Measurements from ENCODE around the gene PISD.
A peak's percentile ranks its signal among the peaks of the same experiment; 100 is the strongest.
"Not testable (repeated sequence)": the region's sequence is repeated elsewhere in the genome, so short reads cannot be mapped to it uniquely, and the experiment has no call there.

The PISD gene

GRCh38 chr22:31661851-31662667 lies at the start of gene PISD:
Gene PISD, minus strand, starts transcription at chr22:31662215. Its CDS starts 7 bp downstream, at chr22:31662208.
- CTCF ChIA-PET = interaction anchor here (0.8 to 5.9 kb wide), 6 partner anchors 9 to 308 kb away, joined by 3 to 55 read pairs (median 3); partner anchors contain the start of gene DEPDC5
- Mint-ChIP-seq H3K27me3 (peaks cover 3% of the 10 kb centered on the region), H3K4me1 (peaks cover 38% of the 10 kb centered on the region), H3K27ac (peak within 1 kb of the TSS; percentile 96), H3K36me3 (peaks cover 2% of the 10 kb centered on the region), H3K9me3 (no peaks in the 10 kb centered on the region), H3K4me3 (peak within 1 kb of the TSS; percentile 99)
- peak; percentile 98 for DNase-seq

DNA sequence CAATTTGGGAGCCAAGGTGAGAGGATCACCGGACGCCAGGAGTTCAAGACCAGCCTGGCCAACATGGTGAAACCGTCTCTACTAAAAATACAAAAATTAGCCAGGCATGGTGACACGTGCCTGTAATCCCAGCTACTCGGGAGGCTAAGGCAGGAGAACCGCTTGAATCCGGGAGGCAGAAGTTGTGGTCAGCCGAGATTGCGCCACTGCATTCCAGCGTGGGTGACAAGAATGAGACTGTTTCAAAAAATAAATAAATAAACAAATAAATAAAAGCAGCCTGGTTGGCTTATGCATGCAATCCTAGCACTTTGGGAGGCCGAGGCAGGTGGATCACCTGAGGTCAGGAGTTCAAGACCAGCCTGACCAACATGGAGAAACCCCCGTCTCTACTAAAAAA lies 49.2 kb upstream of the PISD start:
- H3K4me1 Mint-ChIP-seq, H3K27me3 Mint-ChIP-seq, H3K9me3 Mint-ChIP-seq, H3K4me3 Mint-ChIP-seq, H3K27ac Mint-ChIP-seq, DNase-seq, CTCF ChIA-PET: not testable (repeated sequence)
- H3K36me3 Mint-ChIP-seq = peaks cover 45% of the 10 kb centered on the region

DNA sequence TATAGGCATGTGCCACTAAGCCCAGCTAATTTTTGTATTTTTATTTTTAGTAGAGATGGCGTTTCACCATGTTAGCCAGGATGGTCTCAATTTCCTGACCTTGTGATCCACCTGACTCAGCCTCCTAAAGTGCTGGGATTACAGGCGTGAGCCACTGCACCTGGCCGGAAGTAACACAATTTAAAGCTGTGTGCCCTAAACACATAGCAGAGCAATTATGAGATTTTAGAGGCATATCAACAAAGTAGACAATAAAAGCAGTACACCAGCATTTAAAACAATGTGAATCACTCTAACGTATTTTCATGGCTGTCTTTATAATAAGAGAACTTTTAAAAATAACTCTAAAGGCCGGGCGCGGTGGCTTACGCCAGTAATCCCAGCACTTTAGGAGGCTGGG lies 45.5 kb upstream of the PISD start:
- Mint-ChIP-seq H3K4me3 (no peak overlapping the region), H3K9me3 (no peaks in the 10 kb centered on the region), H3K27me3 (no peaks in the 10 kb centered on the region), H3K4me1 (no peaks in the 10 kb centered on the region), H3K27ac (no peak overlapping the region), H3K36me3 (peaks cover 30% of the 10 kb centered on the region)
- CTCF ChIA-PET = no interaction called here
- no peak for DNase-seq

DNA sequence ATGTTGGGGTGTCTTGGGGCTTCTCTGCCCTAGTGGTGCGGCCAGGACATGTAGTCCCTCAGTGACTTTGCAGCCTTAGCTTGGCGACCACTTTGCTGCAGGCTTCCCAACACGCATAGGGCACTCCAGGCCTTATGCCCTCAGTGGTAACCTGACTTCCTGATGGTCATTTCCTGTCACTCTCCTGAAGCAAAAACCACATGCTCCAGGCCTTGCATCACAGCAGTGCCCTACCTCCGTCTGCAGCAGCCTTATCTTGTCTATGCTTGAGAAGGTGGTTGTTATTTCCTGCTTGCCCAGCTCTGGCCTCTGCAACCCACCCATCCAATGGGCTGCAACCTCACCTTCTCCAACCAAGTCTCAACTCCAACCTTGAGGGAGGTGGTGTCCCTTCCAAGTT lies 33.4 kb upstream of the PISD start:
- no peaks in the 10 kb centered on the region for H3K9me3 Mint-ChIP-seq
- H3K27ac Mint-ChIP-seq = no peak overlapping the region
- no peak overlapping the region for H3K4me3 Mint-ChIP-seq
- H3K36me3 Mint-ChIP-seq = peaks cover 43% of the 10 kb centered on the region
- no peak for DNase-seq
- CTCF ChIA-PET = interaction anchor here (1.2 kb wide), 2 partner anchors 18 to 31 kb away, joined by 3 read pairs; no protein-coding TSS in a partner anchor
- H3K4me1 Mint-ChIP-seq = peaks cover 38% of the 10 kb centered on the region
- no peaks in the 10 kb centered on the region for H3K27me3 Mint-ChIP-seq

DNA sequence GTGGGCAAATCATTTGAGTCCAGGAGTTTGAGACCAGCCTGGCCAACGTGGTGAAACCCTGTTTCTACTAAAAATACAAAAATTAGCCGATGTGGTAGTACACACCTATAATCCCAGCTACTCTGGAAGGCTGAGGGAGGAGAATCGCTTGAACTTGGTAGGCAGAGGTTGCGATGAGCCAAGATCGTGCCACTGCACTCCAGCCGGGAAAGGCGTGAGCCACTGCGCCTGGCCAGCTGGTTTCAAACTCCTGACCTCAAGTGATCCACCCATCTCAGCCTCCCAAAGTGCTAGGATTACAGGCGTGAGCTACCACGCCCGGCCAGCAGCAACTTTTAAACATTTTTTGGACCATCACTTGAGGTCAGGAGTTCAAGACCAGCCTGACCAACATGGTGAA lies 32.0 kb upstream of the PISD start:
- H3K4me3 Mint-ChIP-seq, H3K27me3 Mint-ChIP-seq, H3K27ac Mint-ChIP-seq, H3K9me3 Mint-ChIP-seq, DNase-seq, CTCF ChIA-PET: not testable (repeated sequence)
- Mint-ChIP-seq H3K4me1 (peaks cover 38% of the 10 kb centered on the region), H3K36me3 (peaks cover 42% of the 10 kb centered on the region)

DNA sequence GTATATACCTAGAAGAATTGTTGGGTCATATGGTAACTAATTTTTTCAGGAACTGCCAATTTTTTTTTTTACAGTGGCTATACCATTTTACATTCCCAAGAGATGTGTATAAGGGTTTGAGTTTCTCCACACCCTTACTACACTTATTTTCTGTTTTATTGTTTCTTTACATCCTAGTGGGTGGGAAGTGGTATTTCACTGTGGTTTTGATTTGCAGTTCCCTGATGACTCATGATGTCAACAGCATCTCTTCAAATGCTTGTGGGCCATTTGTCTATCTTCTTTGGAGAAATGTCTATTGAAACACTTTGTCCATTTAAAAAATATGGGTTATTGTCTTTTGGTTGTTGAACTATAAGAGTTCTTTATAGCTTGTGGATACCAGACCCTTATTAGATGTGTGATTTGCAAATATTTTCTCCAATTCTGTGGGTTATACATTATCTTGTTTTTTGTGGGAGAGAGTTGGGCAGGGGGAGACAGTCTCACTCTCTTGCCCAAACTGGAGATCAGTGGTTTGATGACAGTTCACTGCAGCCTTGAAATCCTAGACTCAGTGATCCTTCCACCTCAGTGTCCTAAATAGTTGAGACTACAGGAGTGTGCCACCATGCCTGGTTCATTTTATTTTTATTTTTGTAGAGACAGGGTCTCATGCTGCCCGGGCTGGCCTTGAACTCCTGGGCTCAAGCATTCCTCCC lies 30.3 kb upstream of the PISD start:
- Mint-ChIP-seq H3K36me3 (peaks cover 46% of the 10 kb centered on the region), H3K9me3 (no peaks in the 10 kb centered on the region), H3K27me3 (no peaks in the 10 kb centered on the region), H3K4me1 (peaks cover 38% of the 10 kb centered on the region), H3K27ac (peak overlapping the region; percentile 81), H3K4me3 (no peak overlapping the region)
- CTCF ChIA-PET = interaction anchor here (1.4 kb wide), 1 partner anchor 30 kb away, joined by 3 read pairs; the partner anchor contains the start of gene PISD
- no peak for DNase-seq

GRCh38 chr22:31691408-31691807 lies 29.4 kb upstream of the PISD start:
- Mint-ChIP-seq H3K27ac (peak overlapping the region; percentile 0), H3K4me1 (peaks cover 35% of the 10 kb centered on the region), H3K9me3 (no peaks in the 10 kb centered on the region), H3K4me3 (no peak overlapping the region), H3K36me3 (peaks cover 47% of the 10 kb centered on the region), H3K27me3 (no peaks in the 10 kb centered on the region)
- DNase-seq = no peak
- CTCF ChIA-PET = no interaction called here

GRCh38 chr22:31683181-31684105 lies 21.4 kb upstream of the PISD start:
- Mint-ChIP-seq H3K36me3 (peaks cover 34% of the 10 kb centered on the region), H3K27ac (no peak overlapping the region)
- DNase-seq = no peak

DNA sequence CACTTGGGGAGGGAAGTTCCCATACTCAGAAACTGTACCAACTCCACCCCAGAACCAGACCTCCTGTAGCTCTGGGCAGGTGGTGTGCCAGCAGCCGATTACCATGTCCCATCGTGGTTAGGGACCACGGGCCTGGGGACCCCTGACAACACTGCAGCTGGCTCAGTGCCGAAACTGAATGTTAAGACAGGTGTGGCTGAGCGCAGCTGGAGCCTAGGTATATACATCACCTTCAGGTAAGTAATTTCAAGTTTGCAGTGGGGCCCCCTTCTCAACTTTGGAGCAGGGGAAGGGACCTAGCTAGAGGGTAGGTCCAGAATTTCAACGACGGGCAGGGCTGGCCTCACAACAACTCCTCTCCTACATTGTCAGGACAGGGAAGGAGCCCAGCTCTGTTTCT lies 20.7 kb upstream of the PISD start:
- Mint-ChIP-seq H3K4me1 (peaks cover 7% of the 10 kb centered on the region), H3K27me3 (no peaks in the 10 kb centered on the region), H3K9me3 (no peaks in the 10 kb centered on the region), H3K4me3 (no peak overlapping the region), H3K36me3 (peaks cover 29% of the 10 kb centered on the region), H3K27ac (no peak overlapping the region)
- no peak for DNase-seq
- CTCF ChIA-PET = interaction anchor here (1.4 kb wide), 1 partner anchor 17 kb away, joined by 4 read pairs; no protein-coding TSS in a partner anchor

More at GRCh38 chr22:31683181-31684105, 21.4 kb upstream of the PISD start:
- Mint-ChIP-seq H3K9me3 (no peaks in the 10 kb centered on the region), H3K27me3 (no peaks in the 10 kb centered on the region), H3K4me3 (no peak overlapping the region), H3K4me1 (peaks cover 5% of the 10 kb centered on the region)
- CTCF ChIA-PET = interaction anchor here (1.4 kb wide), 1 partner anchor 18 kb away, joined by 4 read pairs; no protein-coding TSS in a partner anchor

- Mint-ChIP-seq H3K27me3 (peaks cover 1% of the 10 kb centered on the region), H3K36me3 (peaks cover 29% of the 10 kb centered on the region), H3K4me1 (peaks cover 13% of the 10 kb centered on the region), H3K4me3 (no peak overlapping the region), H3K9me3 (no peaks in the 10 kb centered on the region), H3K27ac (no peak overlapping the region)
- DNase-seq = no peak
- CTCF ChIA-PET = interaction anchor here (0.8 to 1.4 kb wide), 2 partner anchors 16 to 288 kb away, joined by 3 to 4 read pairs; no protein-coding TSS in a partner anchor
These were observed 19.6 kb upstream of the PISD start for GRCh38 chr22:31681349-31682345.

DNA sequence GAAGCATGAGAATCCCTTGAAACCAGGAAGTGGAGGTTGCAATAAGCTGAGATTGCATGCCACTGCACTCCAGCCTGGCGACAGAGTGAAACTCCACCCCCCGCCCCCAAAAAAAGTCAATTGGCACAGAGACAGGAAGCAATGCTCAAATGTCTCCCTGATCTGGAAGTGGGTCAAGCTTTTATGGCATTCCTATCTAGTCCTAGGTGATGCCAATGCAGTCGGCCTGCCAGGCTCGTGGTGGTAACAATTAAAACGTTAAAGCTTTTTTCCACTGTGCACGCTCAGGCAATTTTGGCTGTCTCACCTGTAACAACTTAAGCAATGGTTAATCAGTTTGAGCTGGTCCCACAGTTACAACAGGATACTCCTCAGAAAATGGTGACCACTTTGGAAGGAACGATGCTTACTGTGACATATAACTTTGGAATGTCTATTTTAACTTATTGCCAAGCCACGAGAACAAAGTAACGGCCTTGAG lies 18.9 kb upstream of the PISD start:
- H3K4me3 Mint-ChIP-seq = no peak overlapping the region
- no peak for DNase-seq
- no peaks in the 10 kb centered on the region for H3K9me3 Mint-ChIP-seq
- CTCF ChIA-PET = interaction anchor here (0.8 kb wide), 1 partner anchor 289 kb away, joined by 3 read pairs; no protein-coding TSS in a partner anchor
- no peak overlapping the region for H3K27ac Mint-ChIP-seq
- H3K4me1 Mint-ChIP-seq = peaks cover 20% of the 10 kb centered on the region
- H3K27me3 Mint-ChIP-seq = peaks cover 4% of the 10 kb centered on the region
- H3K36me3 Mint-ChIP-seq = peaks cover 27% of the 10 kb centered on the region

DNA sequence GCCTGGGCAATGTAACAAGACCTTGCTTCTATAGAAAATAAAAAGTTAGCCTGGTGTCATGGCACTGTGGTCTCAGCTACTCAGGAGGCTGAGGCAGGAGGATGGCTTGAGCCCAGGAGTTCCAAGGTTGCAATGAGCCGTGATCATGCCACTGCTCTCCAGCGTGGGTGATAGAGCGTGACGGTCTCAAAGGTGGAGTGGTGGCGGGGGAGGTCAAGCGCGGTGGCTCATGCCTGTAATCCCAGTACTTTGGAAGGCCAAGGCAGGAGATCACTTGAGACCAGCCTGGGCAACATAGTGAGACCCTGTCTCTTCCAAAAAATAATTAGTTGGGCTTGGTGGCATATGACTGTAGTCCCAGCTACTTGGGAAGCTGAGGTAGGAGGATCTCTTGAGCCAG lies 16.7 kb upstream of the PISD start:
- Mint-ChIP-seq H3K36me3 (peaks cover 10% of the 10 kb centered on the region), H3K27me3 (peaks cover 4% of the 10 kb centered on the region), H3K9me3 (no peaks in the 10 kb centered on the region), H3K4me3 (no peak overlapping the region), H3K27ac (no peak overlapping the region), H3K4me1 (peaks cover 20% of the 10 kb centered on the region)
- CTCF ChIA-PET = interaction anchor here (0.9 kb wide), 1 partner anchor 292 kb away, joined by 3 read pairs; no protein-coding TSS in a partner anchor
- no peak for DNase-seq
